NCI-H345 treated with DMSO at 0.1 percent for 48 hours (cell line): Measurements from ENCODE around the gene CCDC152.
A peak's percentile ranks its signal among the peaks of the same experiment; 100 is the strongest.
"Not testable (repeated sequence)": the region's sequence is repeated elsewhere in the genome, so short reads cannot be mapped to it uniquely, and the experiment has no call there.

Experiments used
- DNase-seq: peaks from one replicate; lab custom pipeline; 2025; ENCODE audit not compliant: unreplicated experiment; lab: John Stamatoyannopoulos, UW

The CCDC152 gene

DNA sequence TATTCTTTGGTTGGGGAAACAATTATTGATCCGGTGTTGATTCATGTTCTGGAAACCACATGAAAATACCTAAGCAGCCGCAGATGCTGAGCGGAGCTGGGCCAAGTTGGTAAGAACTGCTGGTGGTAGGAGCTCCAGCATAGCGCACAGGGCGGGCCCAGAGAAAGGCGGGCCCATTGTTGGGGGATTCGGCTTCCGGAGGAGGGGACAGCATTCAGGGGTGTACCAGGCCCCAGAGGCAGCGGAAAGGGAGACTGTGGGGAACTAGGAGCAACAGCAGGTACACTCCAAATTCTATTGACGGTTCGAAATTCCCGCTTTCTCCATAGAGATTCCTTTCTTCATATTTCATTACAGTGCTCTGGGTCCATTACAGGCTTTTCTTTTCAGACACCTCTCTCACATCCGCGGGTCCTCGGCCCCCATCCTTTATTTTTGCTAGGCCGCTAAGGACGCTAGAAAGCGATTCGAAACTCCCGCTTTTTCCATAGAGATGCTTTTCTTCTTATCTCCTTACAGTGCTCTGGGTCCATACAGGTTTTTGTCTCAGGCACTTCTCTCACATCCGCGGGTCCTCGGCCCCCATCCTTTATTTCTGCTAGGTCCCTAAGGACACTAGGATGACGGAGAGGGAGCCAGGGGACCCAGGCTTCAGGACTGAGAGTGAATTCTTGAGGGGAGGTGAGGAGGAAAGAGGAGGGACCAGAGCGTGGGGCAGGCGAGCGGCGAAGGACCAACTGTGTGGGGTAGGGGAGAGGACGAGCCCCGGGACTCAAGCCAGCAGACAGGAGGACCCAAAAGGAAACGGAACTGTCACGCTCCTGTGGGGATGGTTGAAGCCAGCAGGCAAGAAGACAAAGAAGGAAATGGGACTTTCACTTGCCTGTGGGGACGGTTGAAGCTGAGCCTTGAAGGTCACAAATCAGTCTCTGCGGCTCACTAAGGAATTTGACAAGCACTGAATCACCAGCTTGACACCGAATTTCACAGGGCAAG, at the start of gene CCDC152:
TSS of gene CCDC152 (plus strand) at position 213 of the 996 bp plus-strand sequence. CDS start 2,304 bp downstream, outside the sequence.
- DNase-seq, result no peak

DNA sequence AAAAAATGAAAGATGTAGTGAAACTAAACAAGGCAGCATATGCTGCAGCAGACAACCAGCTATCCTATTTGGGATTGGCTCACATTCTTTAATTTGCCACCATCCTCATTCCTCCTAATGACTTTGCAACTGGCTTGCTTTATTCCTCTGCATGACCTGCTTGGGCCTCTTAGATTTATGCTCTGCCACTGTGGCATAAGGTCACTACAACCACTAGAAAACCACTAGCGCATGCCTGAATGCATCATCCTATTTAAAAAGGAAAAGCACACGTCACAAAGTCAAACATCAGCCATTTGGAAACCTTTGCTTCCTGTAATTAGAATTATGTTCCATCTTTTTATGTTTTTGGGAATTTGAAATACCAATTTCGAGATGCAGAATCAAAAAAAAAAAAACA, 40.8 kb upstream of the CCDC152 start:
- no peak for DNase-seq

- no peak for DNase-seq
Observed at GRCh38 chr5:42718591-42718990, 38.0 kb upstream of the CCDC152 start.

DNA sequence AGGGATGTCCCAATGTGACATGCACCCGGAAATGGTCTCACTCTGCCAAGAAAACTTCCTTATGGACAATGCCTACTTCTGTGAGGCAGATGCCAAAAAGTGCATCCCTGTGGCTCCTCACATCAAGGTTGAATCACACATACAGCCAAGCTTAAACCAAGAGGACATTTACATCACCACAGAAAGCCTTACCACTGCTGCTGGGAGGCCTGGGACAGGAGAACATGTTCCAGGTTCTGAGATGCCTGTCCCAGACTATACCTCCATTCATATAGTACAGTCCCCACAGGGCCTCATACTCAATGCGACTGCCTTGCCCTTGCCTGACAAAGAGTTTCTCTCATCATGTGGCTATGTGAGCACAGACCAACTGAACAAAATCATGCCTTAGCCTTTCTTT, 37.6 kb upstream of the CCDC152 start:
- no peak for DNase-seq

GRCh38 chr5:42720251-42720650, 36.4 kb upstream of the CCDC152 start:
- no peak for DNase-seq

- no peak for DNase-seq
Observed at GRCh38 chr5:42721484-42721883, 35.1 kb upstream of the CCDC152 start.

DNA sequence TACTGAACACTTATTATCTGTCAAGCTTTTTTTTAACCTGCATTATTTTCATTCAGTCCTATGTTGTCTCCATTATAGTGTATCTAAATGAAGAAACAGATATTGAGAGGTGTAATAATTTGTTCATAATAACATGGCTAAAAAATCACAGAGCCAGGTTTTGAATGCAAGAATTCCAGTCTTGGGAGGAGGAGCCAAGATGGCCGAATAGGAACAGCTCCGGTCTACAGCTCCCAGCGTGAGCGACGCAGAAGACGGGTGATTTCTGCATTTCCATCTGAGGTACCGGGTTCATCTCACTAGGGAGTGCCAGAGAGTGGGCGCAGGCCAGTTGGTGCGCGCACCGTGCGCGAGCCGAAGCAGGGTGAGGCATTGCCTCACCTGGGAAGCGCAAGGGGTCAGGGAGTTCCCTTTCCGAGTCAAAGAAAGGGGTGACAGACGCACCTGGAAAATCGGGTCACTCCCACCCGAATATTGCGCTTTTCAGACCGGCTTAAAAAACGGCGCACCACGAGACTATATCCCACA, 22.0 kb upstream of the CCDC152 start:
- DNase-seq, result not testable (repeated sequence)

GRCh38 chr5:42740920-42741319, 15.7 kb upstream of the CCDC152 start:
- no peak for DNase-seq

GRCh38 chr5:42745426-42745825, 11.2 kb upstream of the CCDC152 start:
- DNase-seq, result no peak

DNA sequence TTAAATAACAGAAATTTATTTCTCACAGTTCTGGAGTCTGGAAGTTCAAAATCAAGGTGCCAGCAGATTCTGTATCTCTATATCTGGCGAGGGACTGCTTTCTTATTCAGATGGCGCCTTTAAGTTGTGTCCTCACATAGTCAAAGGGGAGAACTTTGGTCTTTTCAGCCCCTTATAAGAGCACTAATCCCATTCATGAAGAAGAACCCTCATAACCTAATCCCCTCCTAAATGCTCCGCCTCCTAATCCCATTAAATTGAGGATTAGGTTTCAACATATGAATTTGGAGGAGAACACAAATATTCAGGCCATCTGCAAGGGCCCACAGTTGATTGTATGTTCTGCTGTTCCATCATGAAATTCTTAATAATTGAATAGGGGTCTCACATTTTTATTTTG, 10.8 kb upstream of the CCDC152 start:
- no peak for DNase-seq

DNA sequence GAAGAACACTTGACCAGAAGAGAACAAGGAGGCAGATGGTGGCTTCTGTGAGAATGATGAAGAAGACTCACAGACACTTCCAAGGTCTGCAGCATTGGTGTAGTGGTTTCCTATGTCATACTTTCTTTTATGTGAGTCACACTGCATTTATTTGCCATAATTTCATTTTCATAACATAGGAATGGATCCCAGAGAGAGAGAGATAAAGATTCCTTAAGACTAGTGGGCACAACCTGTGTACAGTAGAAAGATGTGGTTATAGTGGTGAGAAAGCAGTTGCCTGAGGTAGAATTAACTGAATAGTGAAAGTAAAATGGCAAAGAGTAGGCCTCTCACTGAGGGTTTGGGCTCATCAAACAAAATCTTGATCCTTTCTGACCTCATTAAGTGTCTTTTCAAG, 7.6 kb upstream of the CCDC152 start:
- no peak for DNase-seq

GRCh38 chr5:42750507-42750906, 6.1 kb upstream of the CCDC152 start:
- DNase-seq, result no peak

GRCh38 chr5:42751044-42751443, 5.6 kb upstream of the CCDC152 start:
- DNase-seq, result no peak

GRCh38 chr5:42753099-42753498, 3.5 kb upstream of the CCDC152 start:
- DNase-seq, result no peak

DNA sequence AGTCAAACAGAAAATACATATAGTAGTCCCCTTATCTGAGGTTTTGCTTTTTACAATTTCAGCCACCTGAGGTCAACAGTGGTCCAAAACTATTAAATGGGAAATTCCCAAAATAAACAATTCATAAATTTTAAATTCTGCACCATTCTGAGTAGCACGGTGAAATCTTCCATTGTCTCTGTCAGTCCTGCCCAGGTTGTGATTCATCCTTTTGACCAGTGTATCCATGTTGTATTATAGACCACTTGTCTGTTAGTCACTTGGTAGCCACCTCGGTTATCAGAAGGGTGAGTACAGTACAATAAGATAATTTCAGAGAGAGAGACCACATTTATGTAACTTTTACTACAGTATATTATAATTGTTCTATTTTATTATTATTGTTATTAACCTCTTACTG, 2.8 kb downstream of the CCDC152 start:
- DNase-seq, result no peak

DNA sequence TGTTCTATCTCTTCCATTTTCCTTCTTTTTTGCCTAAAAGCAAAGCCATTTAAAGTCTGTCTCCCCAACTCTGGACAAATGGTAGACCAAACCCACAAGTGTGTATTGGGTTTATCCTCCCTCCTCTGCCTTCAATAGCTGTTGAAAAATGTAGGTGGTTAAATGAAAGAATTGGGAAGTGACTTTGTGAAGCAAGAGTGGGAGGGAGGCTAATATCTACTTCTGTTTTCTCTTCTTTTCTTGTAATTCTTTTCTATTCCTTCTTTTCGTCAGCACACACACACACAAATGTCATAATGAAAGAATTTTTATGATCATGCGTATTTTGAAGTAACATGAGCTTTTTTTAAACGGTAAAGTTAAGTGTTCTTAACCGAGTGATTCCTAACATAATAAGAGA, 3.8 kb downstream of the CCDC152 start:
- no peak for DNase-seq

DNA sequence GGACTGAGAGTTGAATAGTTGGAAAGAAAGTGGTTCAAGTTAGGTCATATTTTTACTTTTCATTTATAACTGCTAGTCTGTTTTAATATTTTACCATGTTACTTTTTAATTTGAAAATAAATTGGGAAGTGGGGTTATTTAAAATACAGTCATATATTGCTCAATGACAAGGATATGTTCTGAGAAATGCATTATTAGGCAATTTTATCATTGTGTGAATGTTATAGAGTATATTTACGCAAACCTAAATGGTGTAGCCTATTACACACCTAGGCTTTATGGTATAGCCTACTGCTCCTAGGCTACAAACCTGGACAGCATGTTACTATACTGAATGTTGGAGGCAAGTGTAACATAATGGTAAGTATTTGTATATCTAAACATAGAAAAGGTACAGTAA, 5.2 kb downstream of the CCDC152 start:
- no peak for DNase-seq

DNA sequence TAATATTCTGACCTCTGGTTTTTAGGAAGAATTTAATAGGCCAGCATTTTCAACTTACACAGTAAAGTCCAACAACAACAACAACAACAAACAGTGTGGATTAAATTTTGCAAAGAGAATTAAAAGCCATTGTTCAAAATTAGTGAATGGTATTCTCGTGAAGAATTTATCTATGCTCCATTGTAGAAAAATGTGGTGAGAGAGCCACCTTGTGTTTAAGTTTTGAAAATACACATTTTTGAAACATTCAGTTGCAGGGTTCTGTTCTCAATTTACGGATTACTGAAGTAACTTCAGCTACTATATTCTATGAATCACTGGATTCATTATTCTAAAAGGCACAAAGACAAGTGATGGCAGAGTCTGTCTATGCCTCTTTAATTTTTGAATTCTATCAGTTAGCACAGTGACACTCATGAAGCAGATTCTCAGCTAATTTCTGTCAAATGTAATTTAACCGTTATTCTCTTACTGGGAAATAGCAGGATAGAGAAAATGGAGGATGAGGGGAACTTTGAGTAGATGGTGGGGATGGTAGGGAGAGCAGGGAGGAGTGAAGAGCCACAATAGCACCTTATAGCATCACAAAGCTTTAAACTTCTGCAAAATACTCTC, 11.0 kb downstream of the CCDC152 start:
- DNase-seq, result peak; percentile 7

- no peak for DNase-seq
Observed at GRCh38 chr5:42768106-42768504, 11.5 kb downstream of the CCDC152 start.

DNA sequence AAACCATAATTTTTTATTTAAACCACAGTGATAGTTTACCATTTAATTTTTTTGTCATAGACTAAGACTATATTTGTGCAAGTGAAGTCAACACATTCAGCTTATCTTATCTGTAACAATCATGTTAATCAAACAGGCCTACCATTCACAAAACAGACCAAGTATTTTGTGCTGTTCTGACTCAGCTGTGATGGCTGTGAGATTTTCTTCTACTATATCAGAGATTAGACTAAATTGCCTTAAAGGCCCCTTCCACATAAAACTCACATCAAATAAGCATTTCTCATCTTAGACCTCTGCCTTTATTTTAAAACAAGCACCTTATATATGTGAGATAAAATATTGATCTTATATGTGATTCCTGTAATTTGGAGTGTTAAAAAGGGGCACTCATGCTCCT, 13.4 kb downstream of the CCDC152 start:
- no peak for DNase-seq

DNA sequence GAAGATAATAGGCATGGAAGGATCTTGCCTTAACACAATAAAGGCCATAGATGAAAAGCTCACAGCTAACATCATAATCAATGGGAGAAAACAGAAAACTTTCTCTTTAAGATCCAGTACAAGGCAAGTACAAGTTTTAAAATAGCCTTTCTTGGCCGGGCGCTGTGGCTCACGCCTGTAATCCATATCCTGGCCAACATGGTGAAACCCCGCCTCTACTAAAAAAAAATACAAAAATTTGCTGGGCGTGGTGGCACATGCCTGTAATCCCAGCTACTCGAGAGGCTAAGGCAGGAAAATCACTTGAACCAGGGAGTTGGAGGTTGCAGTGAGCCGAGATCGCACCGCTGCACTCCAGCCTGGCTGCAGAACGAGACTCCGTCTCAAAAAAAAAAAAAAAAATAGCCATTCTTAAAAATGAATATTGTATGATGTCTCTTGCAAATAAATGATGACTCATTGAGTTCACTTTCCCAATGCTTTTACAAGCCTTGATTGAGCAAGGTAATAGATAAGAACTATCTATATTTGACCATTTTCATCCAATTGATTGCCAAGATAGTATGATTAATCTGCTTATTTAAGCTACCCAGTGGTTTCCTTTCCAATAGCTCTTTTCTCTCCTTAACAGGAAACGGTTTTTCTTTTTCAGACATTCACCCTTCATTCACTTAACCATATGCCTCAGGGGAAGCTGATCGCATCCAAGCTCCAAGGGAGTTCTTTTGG, 15.8 kb downstream of the CCDC152 start:
- no peak for DNase-seq
